Vagina (tissue), 2 donors: ENCODE data around the gene UBP1. TPM values are rescaled to one million over a fixed set of nuclear protein-coding genes. Genes with fewer than 3 reads are reported as not detected.

Experiments used
- DNase-seq, 2 donors: peaks; one replicate each; pipeline ENCODE4 v3.0.0-alpha.2; 2017; ENCODE audit errors: extremely low spot score in 2 of 2
- H3K27ac ChIP-seq: fragments of 200-600 bp; sonication (generic); one replicate; pipeline ENCODE4 v1.5.1; 2019
- H3K27me3 ChIP-seq: fragments of 200-600 bp; sonication (generic); one replicate; pipeline ENCODE4 v1.5.1; 2019
- H3K36me3 ChIP-seq, 2 donors: fragments of 200-600 bp; sonication (generic); one replicate each; pipeline ENCODE4 v1.5.1; 2017 to 2019
- H3K4me1 ChIP-seq: fragments of 200-600 bp; sonication (generic); one replicate; pipeline ENCODE4 v1.5.1; 2019
- H3K4me3 ChIP-seq, 2 donors: fragments of 200-600 bp; sonication (generic); 1 replicate in 1 of 2; 2 replicates in 1 of 2; pipeline ENCODE4 v1.5.1; 2016 to 2019
- H3K9me3 ChIP-seq: fragments of 200-600 bp; sonication (generic); one replicate; pipeline ENCODE4 v1.5.1; 2019
- CTCF ChIP-seq, 3 experiments: fragments of 450-650 bp in 2 of 3; fragments of 200-600 bp in 1 of 3; sonication (generic) in 1 of 3; IDR thresholded peaks; one replicate each; pipeline ENCODE4 v1.5.1; 2017 to 2019; ENCODE audit warnings: antibody characterized with exemption in 3 of 3, mild to moderate bottlenecking in 2 of 3, moderate library complexity in 2 of 3
- POLR2A ChIP-seq, 2 donors: fragments of 450-650 bp; IDR thresholded peaks; one replicate each; pipeline ENCODE4 v1.6.1; 2017; ENCODE audit warnings: antibody characterized with exemption in 2 of 2, mild to moderate bottlenecking in 2 of 2, moderate library complexity in 2 of 2
- POLR2AphosphoS5 ChIP-seq, 2 donors: sonication (generic); formaldehyde crosslinking; IDR thresholded peaks; one replicate each; pipeline ENCODE4 v1.9.0; 2017; ENCODE audit warnings: antibody characterized with exemption in 2 of 2, mild to moderate bottlenecking in 2 of 2, low read depth in 1 of 2; ENCODE audit not compliant: insufficient read depth in 1 of 2
- intact Hi-C: fragments of 100-400 bp; cut with DNase I; formaldehyde crosslinking; loops from one replicate; pipeline ENCODE4 v1.15.1; 2023
- total RNA-seq: library from RNA; depleted of rRNA; stranded (reverse); fragments of >200 nt; gene quantifications from one replicate; pipeline ENCODE4 v1.2.3, GENCODE V29; 2016

Gene UBP1
- total RNA-seq, 1 donor from 2014 or later = 52.1 TPM

DNA sequence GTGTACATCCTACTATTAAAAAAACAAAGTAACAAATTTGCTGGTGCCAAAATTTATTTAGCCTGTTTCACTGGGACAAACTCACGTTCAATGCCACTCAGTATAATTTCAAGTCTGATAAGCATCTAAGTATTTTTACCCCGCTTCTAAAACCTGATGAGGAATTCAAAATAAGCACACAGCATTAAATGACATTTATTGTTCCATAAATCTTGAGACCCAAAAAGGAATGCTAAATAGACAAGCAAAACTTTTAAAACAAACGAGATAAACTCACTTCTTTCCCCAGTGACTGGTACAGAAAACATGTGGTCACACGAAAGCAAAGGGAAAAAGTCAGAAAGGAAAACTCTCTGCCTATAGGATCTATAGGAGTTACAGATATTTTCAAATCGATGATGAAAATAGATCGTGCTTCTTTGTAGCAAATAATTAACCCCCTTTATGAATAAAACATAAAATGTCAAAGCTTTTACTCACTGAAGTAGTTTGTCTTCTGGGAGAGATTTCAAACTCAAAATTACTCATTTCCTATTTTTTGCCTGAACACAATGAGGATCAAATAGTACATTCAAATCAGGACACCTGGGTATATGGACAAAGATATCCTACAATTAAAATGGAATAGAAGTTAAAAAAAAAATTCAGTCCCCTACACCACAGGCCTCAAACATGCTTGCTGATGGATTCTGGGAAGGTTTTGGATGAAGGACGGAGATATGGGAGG is 51.7 kb downstream of the UBP1 start:
- DNase-seq = no peak
- peaks cover 0 to 42% of the 10 kb centered on the region in 2 donors for H3K36me3 ChIP-seq
- intact Hi-C loops = no loop called here
- H3K27ac ChIP-seq = no peak overlapping the region
- H3K27me3 ChIP-seq = no peaks in the 10 kb centered on the region
- H3K4me3 ChIP-seq = no peak overlapping the region
- H3K4me1 ChIP-seq = peaks cover 7% of the 10 kb centered on the region
- TF ChIP-seq POLR2A (IDR thresholded peaks at IDR 0.05) = no peak
- TF ChIP-seq POLR2AphosphoS5 (IDR thresholded peaks at IDR 0.05; ENCODE audit: insufficient read depth in 1 of 2, low read depth in 1 of 2) = no peak
- no peak for TF ChIP-seq CTCF (IDR thresholded peaks at IDR 0.05)
- H3K9me3 ChIP-seq = no peaks in the 10 kb centered on the region

- H3K4me3 ChIP-seq = no peak overlapping the region
- H3K9me3 ChIP-seq = no peaks in the 10 kb centered on the region
- H3K4me1 ChIP-seq = no peaks in the 10 kb centered on the region
- no peak overlapping the region for H3K27ac ChIP-seq
- DNase-seq = no peak
- H3K36me3 ChIP-seq = peaks cover 0 to 29% of the 10 kb centered on the region in 2 donors
- TF ChIP-seq CTCF (IDR thresholded peaks at IDR 0.05) (no peak), POLR2AphosphoS5 (IDR thresholded peaks at IDR 0.05; ENCODE audit: insufficient read depth in 1 of 2, low read depth in 1 of 2) (no peak), POLR2A (IDR thresholded peaks at IDR 0.05) (no peak)
- H3K27me3 ChIP-seq = no peaks in the 10 kb centered on the region
- intact Hi-C loops = no loop called here
Measured at GRCh38 chr3:33386631-33387030, 53.6 kb downstream of the UBP1 start.

GRCh38 chr3:33385423-33385822 is 54.8 kb downstream of the UBP1 start:
- Histone ChIP-seq H3K27ac (no peak overlapping the region), H3K9me3 (no peaks in the 10 kb centered on the region), H3K27me3 (no peaks in the 10 kb centered on the region), H3K4me1 (no peaks in the 10 kb centered on the region), H3K36me3 (peaks cover 0 to 28% of the 10 kb centered on the region in 2 donors), H3K4me3 (no peak overlapping the region)
- intact Hi-C loops = no loop called here
- no peak for DNase-seq
- no peak for TF ChIP-seq POLR2A (IDR thresholded peaks at IDR 0.05)
- no peak for TF ChIP-seq CTCF (IDR thresholded peaks at IDR 0.05)

- TF ChIP-seq CTCF (IDR thresholded peaks at IDR 0.05) (no peak), POLR2A (IDR thresholded peaks at IDR 0.05) (no peak), POLR2AphosphoS5 (IDR thresholded peaks at IDR 0.05; ENCODE audit: insufficient read depth in 1 of 2, low read depth in 1 of 2) (no peak)
- H3K9me3 ChIP-seq = no peaks in the 10 kb centered on the region
- no peak overlapping the region for H3K27ac ChIP-seq
- intact Hi-C loops = no loop called here
- no peak for DNase-seq
- H3K36me3 ChIP-seq = peaks cover 0 to 21% of the 10 kb centered on the region in 2 donors
- H3K27me3 ChIP-seq = no peaks in the 10 kb centered on the region
- H3K4me1 ChIP-seq = no peaks in the 10 kb centered on the region
- no peak overlapping the region for H3K4me3 ChIP-seq
Measured at GRCh38 chr3:33383951-33384350, 56.3 kb downstream of the UBP1 start.

DNA sequence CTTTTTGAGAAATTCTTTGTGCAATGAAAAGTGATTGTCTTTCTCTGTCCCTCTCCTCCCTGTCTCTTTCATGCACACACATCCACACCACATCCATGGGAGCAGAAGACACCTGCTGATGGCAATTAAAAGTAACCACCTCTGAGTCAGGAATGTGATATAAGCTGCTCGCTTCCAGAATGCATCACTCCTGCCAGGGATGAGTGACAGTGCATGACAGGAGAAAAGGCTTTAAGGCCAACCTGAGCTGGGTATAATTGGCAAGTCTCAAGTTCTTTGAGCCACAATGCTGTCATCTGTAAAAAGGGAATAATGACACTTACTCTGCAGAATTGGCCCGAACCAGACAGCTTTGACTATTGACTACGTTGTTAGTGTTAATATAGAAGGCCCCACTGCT is 59.6 kb downstream of the UBP1 start:
- Histone ChIP-seq H3K27ac (no peak overlapping the region), H3K9me3 (no peaks in the 10 kb centered on the region), H3K27me3 (no peaks in the 10 kb centered on the region), H3K36me3 (peaks cover 0 to 12% of the 10 kb centered on the region in 2 donors), H3K4me3 (no peak overlapping the region), H3K4me1 (no peaks in the 10 kb centered on the region)
- TF ChIP-seq POLR2A (IDR thresholded peaks at IDR 0.05) = no peak
- TF ChIP-seq POLR2AphosphoS5 (IDR thresholded peaks at IDR 0.05; ENCODE audit: insufficient read depth in 1 of 2, low read depth in 1 of 2) = no peak
- TF ChIP-seq CTCF (IDR thresholded peaks at IDR 0.05) = no peak
- no peak for DNase-seq
- intact Hi-C loops = no loop called here
